HEK293 (cell line): Measurements from ENCODE around the gene TUBB8.
"Not testable (repeated sequence)": the region's sequence is repeated elsewhere in the genome, so short reads cannot be mapped to it uniquely, and the experiment has no call there.

Source experiments
- CTCF ChIP-seq: fragments of 450-650 bp; formaldehyde crosslinking; IDR thresholded peaks from 2 replicates; pipeline ENCODE4 v1.5.1; 2016; ENCODE audit warnings: missing biosample characterization, missing genetic modification characterization
- GLIS2 ChIP-seq: fragments of 450-650 bp; formaldehyde crosslinking; IDR thresholded peaks from 2 replicates; pipeline ENCODE4 v1.5.1; 2016; ENCODE audit warnings: missing biosample characterization, missing genetic modification characterization
- INSM2 ChIP-seq: fragments of 450-650 bp; formaldehyde crosslinking; IDR thresholded peaks from 2 replicates; pipeline ENCODE4 v1.5.1; 2016; ENCODE audit warnings: missing biosample characterization, missing genetic modification characterization
- KLF16 ChIP-seq: fragments of 450-650 bp; formaldehyde crosslinking; IDR thresholded peaks from 2 replicates; pipeline ENCODE4 v1.5.1; 2017; ENCODE audit warnings: missing biosample characterization, missing genetic modification characterization
- MZF1 ChIP-seq: fragments of 450-650 bp; formaldehyde crosslinking; IDR thresholded peaks from 2 replicates; pipeline ENCODE4 v1.5.1; 2017; ENCODE audit warnings: missing biosample characterization, missing genetic modification characterization, borderline replicate concordance
- PATZ1 ChIP-seq: fragments of 450-650 bp; formaldehyde crosslinking; IDR thresholded peaks from 2 replicates; pipeline ENCODE4 v1.5.1; 2016; ENCODE audit warnings: missing biosample characterization, missing genetic modification characterization
- REST ChIP-seq: fragments of 450-650 bp; formaldehyde crosslinking; IDR thresholded peaks from 2 replicates; pipeline ENCODE4 v1.5.1; 2016; ENCODE audit warnings: missing biosample characterization, missing genetic modification characterization
- ZBTB7A ChIP-seq: fragments of 450-650 bp; formaldehyde crosslinking; IDR thresholded peaks from 2 replicates; pipeline ENCODE4 v1.5.1; 2016; ENCODE audit warnings: low read depth, missing biosample characterization, missing genetic modification characterization
- ZNF121 ChIP-seq: fragments of 450-650 bp; formaldehyde crosslinking; IDR thresholded peaks from 2 replicates; pipeline ENCODE4 v1.5.1; 2016; ENCODE audit warnings: missing biosample characterization, missing genetic modification characterization
- ZNF362 ChIP-seq: fragments of 450-650 bp; formaldehyde crosslinking; IDR thresholded peaks from 2 replicates; pipeline ENCODE4 v1.5.1; 2016; ENCODE audit warnings: missing biosample characterization, missing genetic modification characterization

GRCh38 chr10:74266-74621 is 25.1 kb upstream of the TUBB8 start:
- TF ChIP-seq REST (tag by site-specific recombination); MZF1; PATZ1 (tag by site-specific recombination); CTCF (tag by site-specific recombination); ZNF362 (tag by site-specific recombination); KLF16 (tag by site-specific recombination); GLIS2 (tag by site-specific recombination); ZBTB7A (tag by site-specific recombination); INSM2; ZNF121 (tag by site-specific recombination): not testable (repeated sequence)
